Spleen (tissue), 11 donors: Measurements from ENCODE around the gene FLNB. TPM values are rescaled to one million over a fixed set of nuclear protein-coding genes. Genes with fewer than 3 reads are reported as not detected.
A peak's percentile ranks its signal among the peaks of the same experiment; 100 is the strongest.

ENCODE experiments used
- DNase-seq: peaks from one replicate; pipeline ENCODE4 v3.0.0-alpha.2; 2020
- H3K27ac ChIP-seq, 8 donors: fragments of 200-600 bp; sonication (generic) in 7 of 8; 1 replicate in 4 of 8; 2 replicates in 4 of 8; pipeline versions ENCODE4 v1.5.0 to v1.8.0; 2016 to 2021; ENCODE audit warnings: inconsistent platforms in 4 of 8, mild to moderate bottlenecking in 4 of 8, moderate library complexity in 1 of 8
- H3K27me3 ChIP-seq, 7 donors: fragments of 200-600 bp; sonication (generic) in 6 of 7; replicated peaks in 1 of 7; 1 replicate in 4 of 7; 2 replicates in 3 of 7; pipeline versions ENCODE4 v1.5.0 to v1.8.0; 2016 to 2021; ENCODE audit warnings: inconsistent platforms in 3 of 7, mild to moderate bottlenecking in 1 of 7
- H3K36me3 ChIP-seq, 6 donors: fragments of 200-600 bp; sonication (generic) in 5 of 6; 1 replicate in 4 of 6; 2 replicates in 2 of 6; pipeline versions ENCODE4 v1.5.0 to v1.8.0; 2016 to 2021; ENCODE audit warnings: inconsistent platforms in 2 of 6
- H3K4me1 ChIP-seq, 6 donors: fragments of 200-600 bp; sonication (generic) in 5 of 6; 1 replicate in 3 of 6; 2 replicates in 3 of 6; pipeline versions ENCODE4 v1.5.0 to v1.8.0; 2016 to 2021; ENCODE audit warnings: inconsistent platforms in 3 of 6
- H3K4me3 ChIP-seq, 8 donors: fragments of 200-600 bp; sonication (generic) in 7 of 8; 1 replicate in 4 of 8; 2 replicates in 4 of 8; pipeline versions ENCODE4 v1.5.0 to v1.8.0; 2016 to 2021; ENCODE audit warnings: inconsistent platforms in 4 of 8, mild to moderate bottlenecking in 4 of 8, moderate library complexity in 2 of 8
- H3K9me3 ChIP-seq, 8 donors: fragments of 200-600 bp; sonication (generic) in 7 of 8; 1 replicate in 4 of 8; 2 replicates in 4 of 8; pipeline versions ENCODE4 v1.5.0 to v1.8.0; 2016 to 2021; ENCODE audit warnings: inconsistent platforms in 4 of 8
- POLR2A ChIP-seq, 3 donors: fragments of 450-650 bp; IDR thresholded peaks; one replicate each; pipeline ENCODE4 v1.5.1; 2017; ENCODE audit warnings: antibody characterized with exemption in 3 of 3, mild to moderate bottlenecking in 1 of 3
- POLR2AphosphoS5 ChIP-seq, 3 donors: sonication (generic); formaldehyde crosslinking; IDR thresholded peaks; one replicate each; pipeline ENCODE4 v1.5.1; 2017; ENCODE audit warnings: antibody characterized with exemption in 3 of 3
- WGBS, 5 donors: extraction: QIAGEN DNeasy Blood & Tissue Kit in 3 of 5; methylation state at CpG; one replicate each; pipeline versions ENCODE4 v1.1.5 to v1.1.7; 2013 to 2018; 5-methylcytosine and 5-hydroxymethylcytosine counted together
- intact Hi-C: fragments of 100-400 bp; cut with DNase I; formaldehyde crosslinking; loops from one replicate; pipeline ENCODE4 v1.15.0; 2023; ENCODE audit warnings: low total_unique reads
- polyA plus RNA-seq, 3 donors: library from polyadenylated mRNA; stranded (reverse); fragments of 200-250 nt; gene quantifications; one replicate each; pipeline ENCODE4 v1.2.1, GENCODE V29; 2013
- total RNA-seq, 7 donors: library from RNA; depleted of rRNA in 3 of 7; stranded (reverse); fragments of >200 nt in 3 of 7; fragmentation: NEBNext Ultra II Directional in 4 of 7; extraction: Animal tissue kit (Norgen Biotek cat#: 25700) in 4 of 7; gene quantifications; one replicate each; pipeline versions ENCODE4 v1.1.0 to v1.2.1, GENCODE V29; 2016 to 2021
- TF ChIP-seq, protein P1 (sequence below), 11 experiments: fragments of 200-600 bp in 7 of 11; fragments of 450-650 bp in 4 of 11; sonication (generic) in 4 of 11; IDR thresholded peaks in 8 of 11; conservative IDR thresholded peaks in 3 of 11; 1 replicate in 7 of 11; 2 replicates in 4 of 11; pipeline versions ENCODE4 v1.4.0 to v1.8.0; 2016 to 2021; ENCODE audit warnings: antibody characterized with exemption in 11 of 11, inconsistent platforms in 4 of 11, mild to moderate bottlenecking in 1 of 11
- donor health status: healthy with polysubstance abuse.
- donor health status: DM: no; HTN: no; CAD: no; lungs with moderate emphysema.
- donor health status: DM: no; HTN: no; CAD: no.
- donor health status: Bipolar disorder and iron deficiency.
- donor health status: healthy.
- donor health status: DM: no; HTN: no; CAD: no.
- donor health status: DM: yes; HTN: yes; CAD: no.

Gene FLNB
- total and polyA plus RNA-seq, 10 donors = 38.9 to 163 (median 96.7) TPM

DNA sequence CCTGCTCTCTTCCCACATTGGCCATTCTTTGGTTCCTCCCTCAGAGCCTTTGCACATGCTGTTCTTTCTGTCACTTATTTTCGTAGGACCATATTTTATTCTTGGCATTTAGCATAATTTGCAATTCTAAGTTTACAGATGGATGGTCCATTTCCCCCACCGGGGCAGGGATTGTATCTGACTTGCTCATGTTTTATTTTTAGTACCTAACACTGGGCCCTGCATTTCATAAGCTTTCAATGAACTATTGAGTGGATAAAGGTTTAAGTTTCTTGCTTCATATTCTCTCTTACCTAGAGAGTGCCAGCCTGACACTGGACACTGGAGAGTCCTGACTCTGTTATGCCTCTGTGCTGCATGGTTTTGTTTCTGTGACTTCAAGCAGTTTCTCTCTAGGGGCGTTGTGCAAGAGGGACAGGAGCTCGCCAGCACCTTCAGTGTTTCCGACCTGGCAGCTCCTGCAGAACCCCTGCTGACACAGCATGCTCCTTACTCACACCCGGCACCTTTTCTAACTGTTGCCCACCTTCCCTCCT is 87.4 kb downstream of the FLNB start:
- Histone ChIP-seq H3K4me3 (no peak overlapping the region), H3K4me1 (peaks cover 0 to 1% (median 0%) of the 10 kb centered on the region in 6 donors), H3K36me3 (peaks cover 0 to 62% (median 25%) of the 10 kb centered on the region in 6 donors), H3K27me3 (no peaks in the 10 kb centered on the region), H3K27ac (no peak overlapping the region), H3K9me3 (no peaks in the 10 kb centered on the region)
- no peak for DNase-seq
- WGBS, 5 donors = 67 to 87% (median 83%) methylated on average over 6 of the region's 6 CpGs
- TF ChIP-seq POLR2AphosphoS5 (IDR thresholded peaks at IDR 0.05) = no peak
- TF ChIP-seq, protein P1, sequence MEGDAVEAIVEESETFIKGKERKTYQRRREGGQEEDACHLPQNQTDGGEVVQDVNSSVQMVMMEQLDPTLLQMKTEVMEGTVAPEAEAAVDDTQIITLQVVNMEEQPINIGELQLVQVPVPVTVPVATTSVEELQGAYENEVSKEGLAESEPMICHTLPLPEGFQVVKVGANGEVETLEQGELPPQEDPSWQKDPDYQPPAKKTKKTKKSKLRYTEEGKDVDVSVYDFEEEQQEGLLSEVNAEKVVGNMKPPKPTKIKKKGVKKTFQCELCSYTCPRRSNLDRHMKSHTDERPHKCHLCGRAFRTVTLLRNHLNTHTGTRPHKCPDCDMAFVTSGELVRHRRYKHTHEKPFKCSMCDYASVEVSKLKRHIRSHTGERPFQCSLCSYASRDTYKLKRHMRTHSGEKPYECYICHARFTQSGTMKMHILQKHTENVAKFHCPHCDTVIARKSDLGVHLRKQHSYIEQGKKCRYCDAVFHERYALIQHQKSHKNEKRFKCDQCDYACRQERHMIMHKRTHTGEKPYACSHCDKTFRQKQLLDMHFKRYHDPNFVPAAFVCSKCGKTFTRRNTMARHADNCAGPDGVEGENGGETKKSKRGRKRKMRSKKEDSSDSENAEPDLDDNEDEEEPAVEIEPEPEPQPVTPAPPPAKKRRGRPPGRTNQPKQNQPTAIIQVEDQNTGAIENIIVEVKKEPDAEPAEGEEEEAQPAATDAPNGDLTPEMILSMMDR (IDR thresholded peaks at IDR 0.05 in 8 of 11, conservative IDR thresholded peaks at IDR 0.05 in 3 of 11) = no peak
- no peak for TF ChIP-seq POLR2A (IDR thresholded peaks at IDR 0.05)
- intact Hi-C loops = no loop called here

DNA sequence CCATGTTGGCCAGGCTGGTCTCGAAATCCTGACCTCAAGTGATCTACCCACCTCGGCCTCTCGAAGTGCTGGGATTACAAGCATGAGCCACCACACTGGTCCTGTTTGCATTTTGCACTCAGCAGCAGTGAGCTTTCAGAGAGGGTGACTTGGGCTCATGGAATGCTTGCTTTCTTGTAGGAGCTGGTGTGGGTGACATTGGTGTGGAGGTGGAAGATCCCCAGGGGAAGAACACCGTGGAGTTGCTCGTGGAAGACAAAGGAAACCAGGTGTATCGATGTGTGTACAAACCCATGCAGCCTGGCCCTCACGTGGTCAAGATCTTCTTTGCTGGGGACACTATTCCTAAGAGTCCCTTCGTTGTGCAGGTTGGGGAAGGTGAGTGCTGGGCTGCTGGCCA is 90.3 kb downstream of the FLNB start:
- Histone ChIP-seq H3K4me1 (peaks cover 0 to 24% (median 0%) of the 10 kb centered on the region in 6 donors), H3K27ac (no peak overlapping the region), H3K9me3 (no peaks in the 10 kb centered on the region), H3K27me3 (no peaks in the 10 kb centered on the region), H3K36me3 (peaks cover 0 to 90% (median 35%) of the 10 kb centered on the region in 6 donors), H3K4me3 (no peak overlapping the region)
- 92 to 95% (median 93%) methylated on average over 8 of the region's 8 CpGs for whole genome bisulfite sequencing, 5 donors
- DNase-seq = no peak
- intact Hi-C loops = no loop called here
- TF ChIP-seq, protein P1 (IDR thresholded peaks at IDR 0.05 in 8 of 11, conservative IDR thresholded peaks at IDR 0.05 in 3 of 11) = no peak
- no peak for TF ChIP-seq POLR2AphosphoS5 (IDR thresholded peaks at IDR 0.05)
- TF ChIP-seq POLR2A (IDR thresholded peaks at IDR 0.05) = no peak

DNA sequence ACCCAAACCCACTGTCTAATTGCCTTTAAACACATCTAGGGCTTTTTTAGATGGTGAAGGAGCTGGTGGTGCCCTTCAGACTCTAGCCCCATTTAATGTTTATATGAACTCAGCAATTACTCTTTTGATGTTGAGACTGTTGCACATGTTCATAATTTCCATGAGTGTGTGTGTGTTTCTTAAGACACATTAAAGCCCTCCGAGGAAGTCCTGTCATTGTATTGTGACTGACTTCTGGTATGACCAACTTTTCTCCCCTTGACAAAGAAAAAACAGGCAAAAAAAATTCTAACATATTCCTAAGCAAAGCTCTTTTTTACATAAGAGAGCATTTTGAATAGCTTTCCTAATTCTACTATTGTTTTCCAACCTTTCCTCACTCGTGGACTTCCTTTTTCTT is 91.6 kb downstream of the FLNB start:
- Histone ChIP-seq H3K4me3 (no peak overlapping the region), H3K27ac (no peak overlapping the region), H3K27me3 (no peaks in the 10 kb centered on the region), H3K4me1 (peaks cover 0 to 24% (median 0%) of the 10 kb centered on the region in 6 donors), H3K9me3 (no peaks in the 10 kb centered on the region), H3K36me3 (peaks cover 2 to 99% (median 45%) of the 10 kb centered on the region in 6 donors)
- intact Hi-C loops = no loop called here
- no peak for DNase-seq
- 78 to 90% (median 81%) methylated on average over 2 of the region's 2 CpGs for WGBS, 5 donors
- TF ChIP-seq POLR2AphosphoS5 (IDR thresholded peaks at IDR 0.05) (no peak), POLR2A (IDR thresholded peaks at IDR 0.05) (no peak)
- TF ChIP-seq, protein P1 (IDR thresholded peaks at IDR 0.05 in 8 of 11, conservative IDR thresholded peaks at IDR 0.05 in 3 of 11) = no peak

DNA sequence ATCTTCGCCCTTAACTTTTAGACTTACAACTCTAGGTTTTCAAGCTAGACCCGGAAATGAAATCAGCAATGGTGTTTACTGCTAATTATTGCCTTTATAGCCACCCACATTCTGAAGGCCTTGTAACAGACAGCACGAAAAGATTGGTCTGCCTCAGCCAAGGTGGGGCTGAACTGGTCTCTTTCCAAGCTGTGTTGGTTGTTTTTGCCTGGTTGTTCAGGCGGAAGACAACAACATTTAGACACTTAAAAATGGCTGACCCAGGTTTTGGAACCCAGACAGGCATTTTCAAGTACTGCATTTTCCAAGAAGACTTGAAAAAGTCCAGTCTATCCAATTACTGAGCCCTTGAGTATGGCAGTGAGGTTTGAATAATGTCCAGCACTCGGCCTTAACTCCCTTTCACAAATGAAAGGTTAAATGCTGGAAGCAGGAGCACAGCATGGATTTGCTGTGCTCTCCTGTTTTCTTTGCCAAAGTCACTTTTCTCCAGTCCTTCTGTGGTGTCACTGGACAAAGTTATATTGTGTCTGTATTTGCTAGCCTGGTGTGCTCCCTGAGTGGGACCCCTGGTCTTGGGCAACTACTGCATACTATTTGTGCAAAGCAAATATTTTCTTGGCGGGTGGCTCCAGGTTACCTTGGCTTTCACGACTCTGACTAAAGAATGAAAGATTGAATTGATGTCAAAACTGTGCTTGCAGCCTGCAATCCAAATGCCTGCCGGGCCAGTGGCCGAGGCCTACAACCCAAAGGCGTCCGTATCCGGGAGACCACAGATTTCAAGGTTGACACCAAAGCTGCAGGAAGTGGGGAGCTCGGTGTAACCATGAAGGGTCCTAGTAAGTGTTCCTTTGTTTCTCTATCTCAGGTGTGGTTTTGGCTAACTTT is 93.5 kb downstream of the FLNB start:
- no peaks in the 10 kb centered on the region for H3K9me3 ChIP-seq
- WGBS, 5 donors = 70 to 85% (median 72%) methylated on average over 13 of the region's 13 CpGs
- peaks cover 0 to 24% (median 0%) of the 10 kb centered on the region in 6 donors for H3K4me1 ChIP-seq
- peak in 1 of 3 donors; percentile 13 for TF ChIP-seq POLR2AphosphoS5 (IDR thresholded peaks at IDR 0.05)
- no peak for TF ChIP-seq POLR2A (IDR thresholded peaks at IDR 0.05)
- TF ChIP-seq, protein P1 (IDR thresholded peaks at IDR 0.05 in 8 of 11, conservative IDR thresholded peaks at IDR 0.05 in 3 of 11) = no peak
- H3K4me3 ChIP-seq = no peak overlapping the region
- intact Hi-C loops = no loop called here
- H3K27me3 ChIP-seq = no peaks in the 10 kb centered on the region
- H3K27ac ChIP-seq = peak overlapping the region in 6 of 8 donors; percentile 2 to 56 (median 44)
- DNase-seq = no peak
- peaks cover 2 to 99% (median 48%) of the 10 kb centered on the region in 6 donors for H3K36me3 ChIP-seq
